NCI-H2196 treated with DMSO at 0.1 percent for 48 hours (cell line): ENCODE measurements around the gene PDE4D.

Experiments
- DNase-seq: peaks from one replicate; lab custom pipeline; 2025; ENCODE audit not compliant: unreplicated experiment; lab: John Stamatoyannopoulos, UW

PDE4D gene

GRCh38 chr5:59268756-59269415 lies 624.6 kb downstream of the PDE4D start:
- no peak for DNase-seq

GRCh38 chr5:59267033-59267432 lies 626.5 kb downstream of the PDE4D start:
- DNase-seq = no peak

GRCh38 chr5:59266410-59266809 lies 627.1 kb downstream of the PDE4D start:
- DNase-seq = no peak

- DNase-seq = no peak
These were observed 628.8 kb downstream of the PDE4D start for GRCh38 chr5:59264639-59265245.

- DNase-seq = no peak
These were observed 629.5 kb downstream of the PDE4D start for GRCh38 chr5:59264013-59264412.

GRCh38 chr5:59261969-59262368 lies 631.6 kb downstream of the PDE4D start:
- no peak for DNase-seq

- no peak for DNase-seq
These were observed 632.6 kb downstream of the PDE4D start for GRCh38 chr5:59260973-59261372.

GRCh38 chr5:59260200-59260599 lies 633.3 kb downstream of the PDE4D start:
- no peak for DNase-seq

GRCh38 chr5:59259237-59259636 lies 634.3 kb downstream of the PDE4D start:
- no peak for DNase-seq

GRCh38 chr5:59257488-59258400 lies 635.8 kb downstream of the PDE4D start:
- no peak for DNase-seq

GRCh38 chr5:59256331-59256730 lies 637.2 kb downstream of the PDE4D start:
- DNase-seq = no peak

- DNase-seq = no peak
These were observed 639.4 kb downstream of the PDE4D start for GRCh38 chr5:59254055-59254687.

- DNase-seq = no peak
These were observed 639.9 kb downstream of the PDE4D start for GRCh38 chr5:59253625-59254024.

GRCh38 chr5:59251627-59252026 lies 641.9 kb downstream of the PDE4D start:
- DNase-seq = no peak

GRCh38 chr5:59249726-59250125 lies 643.8 kb downstream of the PDE4D start:
- no peak for DNase-seq

- no peak for DNase-seq
These were observed 644.4 kb downstream of the PDE4D start for GRCh38 chr5:59249160-59249559.

- no peak for DNase-seq
These were observed 646.6 kb downstream of the PDE4D start for GRCh38 chr5:59246882-59247281.

GRCh38 chr5:59246145-59246869 lies 647.2 kb downstream of the PDE4D start:
- DNase-seq = no peak

- no peak for DNase-seq
These were observed 648.3 kb downstream of the PDE4D start for GRCh38 chr5:59245198-59245597.

- DNase-seq = no peak
These were observed 652.0 kb downstream of the PDE4D start for GRCh38 chr5:59241552-59241951.

GRCh38 chr5:59241119-59241518 lies 652.4 kb downstream of the PDE4D start:
- DNase-seq = no peak
